ENCODE results near the gene TMEM63B.

DNA sequence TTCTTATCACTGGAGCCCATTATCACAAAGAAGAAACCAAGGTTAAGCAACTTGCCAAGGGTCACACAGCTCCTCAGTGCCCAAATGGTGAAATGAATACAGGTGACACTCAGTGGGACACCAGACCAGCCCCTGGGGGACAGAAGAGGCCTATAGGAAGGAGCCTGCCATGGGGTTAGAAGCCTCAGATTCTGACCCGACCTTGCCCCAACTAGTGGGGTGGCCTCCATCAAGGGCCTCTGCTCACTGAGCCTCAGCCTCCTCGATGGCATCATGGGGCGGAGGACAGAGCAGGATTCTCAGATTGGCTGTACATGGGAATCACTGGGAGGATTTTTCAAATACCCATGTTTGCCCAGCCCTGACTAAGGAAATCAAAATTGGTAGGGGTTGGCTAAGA, 47.7 kb upstream of the TMEM63B start:
- TF ChIP-seq, protein P1, sequence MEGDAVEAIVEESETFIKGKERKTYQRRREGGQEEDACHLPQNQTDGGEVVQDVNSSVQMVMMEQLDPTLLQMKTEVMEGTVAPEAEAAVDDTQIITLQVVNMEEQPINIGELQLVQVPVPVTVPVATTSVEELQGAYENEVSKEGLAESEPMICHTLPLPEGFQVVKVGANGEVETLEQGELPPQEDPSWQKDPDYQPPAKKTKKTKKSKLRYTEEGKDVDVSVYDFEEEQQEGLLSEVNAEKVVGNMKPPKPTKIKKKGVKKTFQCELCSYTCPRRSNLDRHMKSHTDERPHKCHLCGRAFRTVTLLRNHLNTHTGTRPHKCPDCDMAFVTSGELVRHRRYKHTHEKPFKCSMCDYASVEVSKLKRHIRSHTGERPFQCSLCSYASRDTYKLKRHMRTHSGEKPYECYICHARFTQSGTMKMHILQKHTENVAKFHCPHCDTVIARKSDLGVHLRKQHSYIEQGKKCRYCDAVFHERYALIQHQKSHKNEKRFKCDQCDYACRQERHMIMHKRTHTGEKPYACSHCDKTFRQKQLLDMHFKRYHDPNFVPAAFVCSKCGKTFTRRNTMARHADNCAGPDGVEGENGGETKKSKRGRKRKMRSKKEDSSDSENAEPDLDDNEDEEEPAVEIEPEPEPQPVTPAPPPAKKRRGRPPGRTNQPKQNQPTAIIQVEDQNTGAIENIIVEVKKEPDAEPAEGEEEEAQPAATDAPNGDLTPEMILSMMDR (IDR thresholded peaks at IDR 0.05) = no peak
- TF ChIP-seq EP300 (IDR thresholded peaks at IDR 0.05) (no peak), POLR2A (IDR thresholded peaks at IDR 0.05) (no peak), POLR2AphosphoS5 (IDR thresholded peaks at IDR 0.05) (no peak)
